SJSA1 (cell line): ENCODE measurements around the gene ADAMTS2. TPM values are rescaled to one million over a fixed set of nuclear protein-coding genes. Genes with fewer than 3 reads are reported as not detected.
"Not testable (repeated sequence)": the region's sequence is repeated elsewhere in the genome, so short reads cannot be mapped to it uniquely, and the experiment has no call there.

Source experiments
- DNase-seq, 2 experiments: peaks; one replicate each; pipeline ENCODE4 v3.0.0-alpha.2; 2015 to 2020; ENCODE audit warnings: low spot score in 2 of 2, low read depth in 1 of 2
- H3K27ac ChIP-seq: fragments of 250-450 bp; sonication (Bioruptor Pico); 2 replicates; pipeline ENCODE4 v1.5.1; 2020; ENCODE audit warnings: mild to moderate bottlenecking, moderate library complexity
- H3K27me3 ChIP-seq: fragments of 250-450 bp; sonication (Bioruptor Pico); replicated peaks from 2 replicates; pipeline ENCODE4 v1.5.1; 2020; ENCODE audit warnings: mild to moderate bottlenecking, moderate library complexity
- H3K36me3 ChIP-seq: fragments of 250-450 bp; sonication (Bioruptor Pico); 2 replicates; pipeline ENCODE4 v1.5.1; 2020; ENCODE audit warnings: mild to moderate bottlenecking
- H3K4me1 ChIP-seq: fragments of 250-450 bp; sonication (Bioruptor Pico); replicated peaks from 2 replicates; pipeline ENCODE4 v1.6.1; 2021; ENCODE audit warnings: mild to moderate bottlenecking
- H3K4me3 ChIP-seq: fragments of 250-450 bp; sonication (Bioruptor Pico); 2 replicates; pipeline ENCODE4 v1.5.1; 2020; ENCODE audit warnings: mild to moderate bottlenecking
- H3K9me3 ChIP-seq: fragments of 250-450 bp; sonication (Bioruptor Pico); replicated peaks from 2 replicates; pipeline ENCODE4 v1.5.1; 2020; ENCODE audit warnings: mild to moderate bottlenecking
- total RNA-seq: library from RNA; depleted of rRNA; stranded (reverse); fragments of >200 nt; shearing (Covaris generic); gene quantifications from 2 replicates; pipeline ENCODE4 v1.2.3, GENCODE V29; 2014

ADAMTS2 gene
- total RNA-seq, 1 experiment from 2014 or later, result 4.9 TPM

DNA sequence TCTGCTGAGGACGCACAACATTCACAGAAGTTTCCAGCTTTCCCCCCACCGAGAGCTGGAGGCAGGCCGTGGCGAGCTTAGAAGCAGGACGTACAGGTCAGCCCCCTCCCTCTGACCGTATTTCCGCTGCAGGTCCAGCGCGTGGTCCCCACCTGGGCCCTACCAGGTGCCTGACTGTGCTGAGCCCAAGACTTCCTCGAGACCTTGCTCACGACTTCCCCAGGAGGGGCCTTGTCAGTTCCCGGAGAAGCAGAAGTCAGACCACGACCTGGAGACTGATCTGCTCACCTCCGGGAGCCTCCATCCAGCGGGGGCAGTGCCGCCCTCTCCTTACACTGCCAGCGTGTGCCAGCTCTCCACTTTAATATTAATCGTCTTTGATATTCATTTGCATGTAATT lies 128.9 kb downstream of the ADAMTS2 start:
- not testable (repeated sequence) for H3K27ac ChIP-seq, DNase-seq, H3K27me3 ChIP-seq, H3K4me1 ChIP-seq, H3K4me3 ChIP-seq, H3K36me3 ChIP-seq
- H3K9me3 ChIP-seq, result peaks cover 53% of the 10 kb centered on the region

DNA sequence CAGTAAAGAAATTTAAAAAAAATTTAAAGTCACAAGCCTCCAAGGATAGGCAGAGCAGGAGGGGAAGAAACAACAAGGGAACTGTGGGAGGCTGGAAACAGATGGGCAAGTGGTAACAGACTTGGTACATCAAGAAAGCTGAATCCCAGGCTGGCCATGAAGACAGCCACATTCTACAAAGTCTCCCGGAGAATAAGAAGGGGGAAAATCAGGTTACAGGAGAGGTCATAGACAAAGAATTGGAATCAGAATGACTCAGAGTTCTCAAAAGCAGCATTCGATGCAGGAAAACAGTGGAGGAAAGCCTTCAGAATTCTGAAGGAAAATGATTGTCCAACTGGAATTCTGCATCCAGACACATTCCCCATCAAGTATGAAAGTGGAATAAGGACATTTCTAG lies 129.7 kb downstream of the ADAMTS2 start:
- Histone ChIP-seq H3K4me3 (no peak overlapping the region), H3K27ac (no peak overlapping the region), H3K27me3 (no peaks in the 10 kb centered on the region), H3K36me3 (no peaks in the 10 kb centered on the region), H3K4me1 (no peaks in the 10 kb centered on the region), H3K9me3 (peaks cover 53% of the 10 kb centered on the region)
- no peak for DNase-seq

DNA sequence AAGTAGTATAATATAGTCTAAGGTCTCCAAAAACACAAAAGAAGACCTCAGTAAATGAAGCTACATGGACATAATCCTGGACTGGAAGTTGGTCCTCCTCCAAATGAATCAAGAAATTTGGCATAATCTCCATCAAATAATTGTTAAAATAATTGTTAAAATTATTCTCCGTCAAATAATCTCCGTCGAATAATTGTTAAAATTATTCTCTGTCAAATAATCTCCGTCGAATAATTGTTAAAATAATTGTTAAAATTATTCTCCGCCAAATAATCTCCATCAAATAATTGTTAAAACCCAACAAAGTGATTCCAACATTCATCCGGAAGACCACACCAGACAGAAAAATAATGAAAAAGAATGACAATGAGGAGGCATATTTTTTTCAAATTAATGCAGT lies 130.6 kb downstream of the ADAMTS2 start:
- no peak overlapping the region for H3K27ac ChIP-seq
- no peak for DNase-seq
- no peaks in the 10 kb centered on the region for H3K36me3 ChIP-seq
- peaks cover 47% of the 10 kb centered on the region for H3K9me3 ChIP-seq
- H3K4me3 ChIP-seq, result no peak overlapping the region
- H3K27me3 ChIP-seq, result no peaks in the 10 kb centered on the region
- H3K4me1 ChIP-seq, result no peaks in the 10 kb centered on the region

DNA sequence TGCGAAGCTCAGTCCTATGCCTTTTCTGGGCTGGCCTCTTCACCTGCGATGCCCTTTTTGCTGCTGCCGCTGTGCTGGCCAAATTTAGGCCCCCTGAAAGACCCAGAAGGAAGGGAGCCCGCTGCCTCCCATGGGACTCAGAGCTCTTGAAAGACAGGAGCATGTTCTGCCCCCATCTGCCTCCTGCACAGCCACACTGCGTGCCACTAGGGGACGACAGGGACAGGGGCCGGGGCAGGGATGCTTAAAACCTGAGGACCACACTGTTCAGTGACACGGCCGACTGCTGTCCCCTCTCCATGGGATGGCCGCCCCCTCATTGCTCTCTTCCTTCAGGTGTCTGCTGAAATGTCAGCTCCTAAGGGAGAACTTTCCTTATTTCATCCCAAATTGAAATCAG lies 132.4 kb downstream of the ADAMTS2 start:
- DNase-seq, result no peak
- H3K4me1 ChIP-seq, result no peaks in the 10 kb centered on the region; the same call in 1 of the 2 replicates

DNA sequence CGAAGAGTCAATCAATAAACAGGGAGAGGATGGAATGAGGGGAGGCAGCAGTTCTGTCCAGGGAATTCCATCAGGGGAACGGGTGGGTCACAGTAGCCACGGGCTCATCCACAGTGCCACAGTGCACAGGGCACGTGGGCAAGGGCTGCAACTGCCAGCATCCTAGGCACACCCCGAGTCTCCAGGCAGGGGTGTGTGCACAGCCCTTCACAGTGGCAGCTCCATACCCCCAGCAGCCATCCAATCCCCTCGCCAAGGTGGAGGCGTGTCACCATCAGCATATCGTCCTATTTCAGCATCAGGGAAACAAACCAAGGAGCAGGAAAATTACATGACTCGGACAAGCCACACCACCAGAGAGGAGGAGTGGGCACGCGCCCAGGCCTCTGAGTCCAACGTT lies 133.6 kb downstream of the ADAMTS2 start:
- Histone ChIP-seq H3K27me3 (no peaks in the 10 kb centered on the region), H3K4me3 (no peak overlapping the region), H3K9me3 (peaks cover 59% of the 10 kb centered on the region), H3K4me1 (no peaks in the 10 kb centered on the region; the same call in 1 of the 2 replicates), H3K36me3 (no peaks in the 10 kb centered on the region), H3K27ac (no peak overlapping the region)
- DNase-seq, result no peak

More for the DNA sequence above, 132.4 kb downstream of the ADAMTS2 start:
- no peaks in the 10 kb centered on the region for H3K36me3 ChIP-seq
- H3K4me3 ChIP-seq, result no peak overlapping the region
- H3K27me3 ChIP-seq, result no peaks in the 10 kb centered on the region
- no peak overlapping the region for H3K27ac ChIP-seq
- peaks cover 52% of the 10 kb centered on the region for H3K9me3 ChIP-seq

DNA sequence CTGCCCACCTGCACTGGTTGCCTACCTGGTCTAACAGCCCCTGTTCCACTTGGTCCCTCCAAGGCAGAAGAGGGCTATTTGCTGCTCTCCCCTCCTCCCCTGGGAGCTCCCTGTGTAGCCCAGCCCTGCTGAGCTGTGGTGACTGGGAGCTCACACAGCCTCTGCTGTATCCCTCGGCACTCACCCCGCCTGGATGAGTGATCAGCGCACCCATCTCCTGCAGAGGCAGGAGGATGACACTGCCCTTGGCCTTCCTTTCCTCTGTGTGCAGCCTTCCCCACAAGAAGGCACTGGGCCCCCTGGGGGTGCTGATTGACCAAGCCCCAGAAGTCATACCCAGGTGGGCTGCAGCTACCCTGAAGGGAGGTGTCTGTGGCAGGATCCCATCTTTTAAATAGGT lies 134.2 kb downstream of the ADAMTS2 start:
- no peak overlapping the region for H3K4me3 ChIP-seq
- H3K36me3 ChIP-seq, result no peaks in the 10 kb centered on the region
- peaks cover 63% of the 10 kb centered on the region for H3K9me3 ChIP-seq
- DNase-seq, result no peak
- no peak overlapping the region for H3K27ac ChIP-seq
- no peaks in the 10 kb centered on the region for H3K27me3 ChIP-seq
- no peaks in the 10 kb centered on the region; the same call in 1 of the 2 replicates for H3K4me1 ChIP-seq

DNA sequence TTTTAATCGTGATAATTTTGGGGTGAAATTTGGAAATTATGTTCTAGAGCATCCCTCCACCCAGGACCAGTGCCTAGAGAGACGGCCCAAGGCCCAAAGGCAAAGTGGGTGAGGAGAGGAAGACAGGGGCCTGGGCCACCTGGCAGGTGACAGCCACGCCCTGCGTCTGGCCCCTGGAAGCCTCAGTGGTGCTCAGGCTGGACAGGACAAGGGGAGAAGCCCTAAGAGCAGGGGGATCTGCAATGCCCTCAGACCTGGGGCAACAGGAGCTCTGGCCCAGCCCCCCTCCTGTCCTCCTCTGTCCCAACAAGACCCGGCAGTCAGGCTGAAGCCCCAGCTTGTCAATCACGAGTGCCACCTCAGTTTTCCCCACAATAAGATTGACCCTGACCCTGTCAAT lies 134.8 kb downstream of the ADAMTS2 start:
- Histone ChIP-seq H3K4me3 (no peak overlapping the region), H3K4me1 (no peaks in the 10 kb centered on the region; the same call in 1 of the 2 replicates), H3K27ac (no peak overlapping the region), H3K36me3 (no peaks in the 10 kb centered on the region), H3K27me3 (no peaks in the 10 kb centered on the region), H3K9me3 (peaks cover 61% of the 10 kb centered on the region)
- no peak for DNase-seq

DNA sequence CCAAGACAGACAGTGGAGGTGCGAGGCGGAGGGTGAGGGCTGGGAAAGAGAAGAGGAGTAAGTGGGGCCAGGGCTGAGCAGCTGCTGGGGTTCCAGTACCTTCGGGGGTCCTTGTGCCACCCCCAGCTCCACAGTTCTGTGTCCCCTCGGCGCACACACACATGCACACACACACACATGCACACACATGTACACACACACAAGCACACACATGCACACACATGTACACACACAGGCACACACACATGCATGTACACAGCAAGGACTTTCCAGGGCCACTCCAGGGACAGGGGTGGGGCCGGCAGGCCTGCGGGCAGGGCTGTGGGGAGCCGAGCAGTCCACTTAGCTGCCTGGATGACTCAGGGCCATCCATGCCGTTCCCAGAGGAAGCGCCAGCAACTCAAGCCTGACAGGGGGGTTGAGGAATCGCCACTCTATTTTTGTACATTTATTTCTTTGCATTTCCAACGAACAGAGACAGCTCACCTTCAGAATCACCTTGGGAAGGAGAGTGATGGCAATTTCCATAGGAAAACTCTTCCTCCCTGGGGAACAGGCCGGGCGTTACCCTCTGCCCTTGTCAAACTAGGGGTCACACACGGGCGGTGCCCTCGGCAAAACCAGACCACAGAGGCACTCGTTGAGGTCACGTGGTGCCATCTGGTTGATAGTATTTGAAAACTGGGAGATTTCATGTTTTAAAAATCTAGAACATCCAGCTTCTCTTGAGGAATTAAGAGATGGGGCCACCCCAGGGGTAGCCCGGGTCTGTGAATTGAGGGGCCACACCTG lies 135.7 kb downstream of the ADAMTS2 start:
- H3K27ac ChIP-seq, result no peak overlapping the region

DNA sequence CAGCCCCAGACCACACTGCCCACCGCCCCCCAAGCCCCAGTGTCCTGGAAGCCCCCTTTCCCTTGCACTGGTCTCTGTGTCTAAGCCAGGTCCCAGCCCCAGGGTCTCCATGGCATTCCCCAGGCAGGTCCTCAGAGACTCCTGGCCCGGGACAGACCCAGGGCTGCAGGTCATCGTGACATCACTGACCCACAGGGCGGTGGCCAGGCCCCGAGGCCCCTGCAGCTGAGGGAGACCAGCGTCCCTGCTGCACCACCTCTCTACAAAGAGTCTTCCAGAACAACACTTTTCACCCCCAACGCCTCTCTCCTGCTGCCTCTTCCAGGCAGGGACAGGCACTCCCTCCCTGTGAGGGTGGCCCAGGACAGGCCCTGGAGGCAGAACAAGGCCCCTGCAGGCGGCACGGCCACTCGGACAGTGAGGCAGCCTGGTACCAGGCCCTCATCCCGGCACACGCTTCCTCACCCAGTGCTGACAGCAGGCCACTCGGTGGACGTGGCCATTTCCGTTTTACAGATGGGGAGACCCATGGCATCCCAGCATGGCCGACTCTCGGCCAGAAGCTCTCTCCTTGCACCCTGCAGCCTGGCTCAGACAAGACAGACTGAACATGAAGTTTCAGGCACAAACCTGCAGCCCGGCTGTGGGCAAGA lies 136.4 kb downstream of the ADAMTS2 start:
- no peaks in the 10 kb centered on the region for H3K36me3 ChIP-seq
- no peak overlapping the region for H3K27ac ChIP-seq
- no peak for DNase-seq
- no peaks in the 10 kb centered on the region for H3K27me3 ChIP-seq
- no peak overlapping the region for H3K4me3 ChIP-seq
- H3K9me3 ChIP-seq, result peaks cover 64% of the 10 kb centered on the region
- no peaks in the 10 kb centered on the region; the same call in 1 of the 2 replicates for H3K4me1 ChIP-seq

More for the DNA sequence above, 135.7 kb downstream of the ADAMTS2 start:
- Histone ChIP-seq H3K4me1 (no peaks in the 10 kb centered on the region; the same call in 1 of the 2 replicates), H3K9me3 (peaks cover 61% of the 10 kb centered on the region), H3K4me3 (no peak overlapping the region), H3K36me3 (no peaks in the 10 kb centered on the region), H3K27me3 (no peaks in the 10 kb centered on the region)
- DNase-seq, result no peak

DNA sequence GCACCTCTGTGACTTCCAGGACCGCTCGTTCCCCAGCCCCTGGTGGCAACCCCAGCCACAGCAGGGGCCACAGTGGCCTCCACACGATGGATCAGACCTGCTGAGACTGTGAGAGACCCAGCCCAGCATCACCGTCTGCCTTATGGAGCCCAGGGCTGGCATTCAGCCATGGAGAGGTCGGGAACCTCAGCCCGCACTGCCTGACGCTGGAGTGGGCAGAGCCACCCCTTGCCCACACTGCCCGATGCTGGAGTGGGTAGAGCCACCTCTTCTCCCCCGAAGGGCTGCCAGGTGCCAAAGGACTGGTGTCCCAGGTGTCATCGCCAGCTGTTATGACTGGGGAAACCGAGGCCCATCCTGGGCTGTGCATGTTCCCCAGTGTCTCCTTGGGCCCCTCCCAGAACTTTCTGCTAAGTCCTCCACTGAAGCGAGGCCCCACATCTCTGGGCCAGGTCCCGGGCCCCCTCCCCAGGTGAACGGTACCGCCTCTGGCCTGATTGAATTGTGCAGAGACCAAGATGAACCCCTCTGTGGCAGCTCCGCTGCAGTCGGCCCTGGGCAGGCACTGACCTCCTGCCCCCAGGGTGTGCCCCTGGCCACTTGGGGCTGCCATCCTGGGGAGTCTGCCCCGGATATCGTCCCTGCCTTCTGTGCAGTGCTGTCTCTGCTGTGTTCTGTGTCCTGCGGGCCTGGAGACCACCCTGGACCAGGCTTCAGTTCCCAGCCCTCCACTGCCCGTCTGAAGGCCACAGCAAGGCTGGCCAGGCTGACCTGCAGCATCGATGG lies 137.1 kb downstream of the ADAMTS2 start:
- Histone ChIP-seq H3K4me3 (no peak overlapping the region), H3K9me3 (peaks cover 60% of the 10 kb centered on the region), H3K27ac (no peak overlapping the region), H3K4me1 (no peaks in the 10 kb centered on the region; the same call in 1 of the 2 replicates), H3K27me3 (no peaks in the 10 kb centered on the region), H3K36me3 (no peaks in the 10 kb centered on the region)
- DNase-seq, result no peak

DNA sequence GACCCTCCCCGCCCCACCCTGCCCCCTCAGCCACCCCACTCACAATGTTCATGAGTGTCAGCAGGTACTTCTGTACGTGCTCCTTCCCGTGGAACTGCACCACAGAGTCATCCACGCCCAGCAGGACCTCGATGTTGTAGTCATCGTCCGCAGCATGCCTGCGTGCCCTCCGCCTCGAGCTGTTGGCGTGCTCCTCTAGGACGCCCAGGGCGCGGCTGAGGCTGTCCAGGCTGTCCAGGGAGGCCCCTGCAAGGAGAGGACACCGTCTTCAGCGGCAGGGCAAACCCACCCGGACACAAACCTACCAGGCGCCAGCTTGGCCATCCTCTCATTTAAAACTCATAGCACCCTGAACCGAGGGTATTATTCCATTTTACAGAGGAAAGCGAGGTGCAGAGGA lies 137.8 kb downstream of the ADAMTS2 start:
- peaks cover 62% of the 10 kb centered on the region for H3K9me3 ChIP-seq
- H3K36me3 ChIP-seq, result no peaks in the 10 kb centered on the region
- H3K4me1 ChIP-seq, result no peaks in the 10 kb centered on the region; the same call in 1 of the 2 replicates
- no peak for DNase-seq
- H3K4me3 ChIP-seq, result no peak overlapping the region
- no peaks in the 10 kb centered on the region for H3K27me3 ChIP-seq
- H3K27ac ChIP-seq, result no peak overlapping the region

DNA sequence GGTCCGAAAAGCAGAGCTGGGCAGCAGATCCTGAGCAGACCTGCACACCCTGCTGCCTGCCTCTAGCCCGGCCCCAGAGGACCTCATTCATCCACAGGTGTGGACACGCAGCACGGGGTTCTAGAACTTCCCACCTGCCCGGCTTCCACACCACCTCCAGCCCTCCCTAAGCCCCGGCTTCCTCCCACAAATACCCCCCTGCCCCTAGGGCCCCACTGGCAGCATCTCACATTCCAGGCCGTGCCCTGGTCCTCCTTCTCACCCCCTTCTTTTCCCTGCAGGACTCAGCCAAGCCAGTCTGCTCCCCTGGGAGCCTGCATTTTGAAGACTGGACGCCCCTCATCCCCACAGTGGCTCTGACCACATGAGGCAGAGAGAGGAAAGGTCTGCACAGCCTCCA lies 138.9 kb downstream of the ADAMTS2 start:
- Histone ChIP-seq H3K4me1 (no peaks in the 10 kb centered on the region; the same call in 1 of the 2 replicates), H3K36me3 (no peaks in the 10 kb centered on the region), H3K9me3 (peaks cover 59% of the 10 kb centered on the region), H3K27me3 (no peaks in the 10 kb centered on the region), H3K4me3 (no peak overlapping the region), H3K27ac (no peak overlapping the region)
- DNase-seq, result no peak

DNA sequence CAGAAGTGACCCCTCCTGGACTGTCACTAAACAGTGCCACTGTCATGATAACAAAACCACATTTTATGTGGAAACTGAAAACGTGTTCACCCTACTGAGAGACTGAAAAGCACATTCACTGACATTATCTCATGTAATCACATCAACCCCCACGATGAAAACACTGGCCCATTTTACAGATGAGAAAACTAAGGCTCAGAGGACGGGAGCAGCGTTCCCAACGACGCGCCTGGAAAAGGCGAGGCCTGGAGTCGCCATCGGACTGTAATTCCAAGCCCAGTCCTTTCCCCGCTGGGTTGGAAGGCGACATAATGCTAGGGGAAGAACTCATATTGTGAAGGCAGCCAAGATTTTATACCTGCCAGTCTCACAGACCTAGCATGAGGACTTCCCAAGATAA lies 140.0 kb downstream of the ADAMTS2 start:
- Histone ChIP-seq H3K4me1 (no peaks in the 10 kb centered on the region; the same call in 1 of the 2 replicates), H3K27me3 (no peaks in the 10 kb centered on the region), H3K9me3 (peaks cover 56% of the 10 kb centered on the region), H3K27ac (no peak overlapping the region), H3K4me3 (no peak overlapping the region), H3K36me3 (no peaks in the 10 kb centered on the region)
- no peak for DNase-seq
